Measurements from ENCODE around the gene DTNBP1.
"Not testable (repeated sequence)": the region's sequence is repeated elsewhere in the genome, so short reads cannot be mapped to it uniquely, and the experiment has no call there.

- not testable (repeated sequence) for TF ChIP-seq EZH2 (IDR thresholded peaks at IDR 0.05; ENCODE audit: insufficient read depth, poor library complexity, severe bottlenecking); EZH2phosphoT487 (IDR thresholded peaks at IDR 0.05; ENCODE audit: insufficient read depth, low read depth)
Observed at GRCh38 chr6:15650004-15650559, 12.7 kb downstream of the DTNBP1 start.

Data from GM23248 (cell line).